OCI-LY1 (cell line): ENCODE data around the gene RGS11.

ENCODE experiments used
- EZH2 ChIP-seq: fragments of 200-600 bp; sonication (generic), shearing (Covaris generic); IDR thresholded peaks from 2 replicates; pipeline ENCODE4 v1.8.0; 2017; ENCODE audit warnings: borderline replicate concordance, mixed run types, mild to moderate bottlenecking, antibody characterized with exemption, low read length, moderate library complexity, mixed read lengths
- TF ChIP-seq, protein P1 (sequence below): fragments of 200-600 bp; sonication (generic), shearing (Covaris generic); IDR thresholded peaks from 2 replicates; pipeline ENCODE4 v1.5.1; 2017; ENCODE audit warnings: mild to moderate bottlenecking, antibody characterized with exemption, low read length, moderate library complexity, mixed read lengths

DNA sequence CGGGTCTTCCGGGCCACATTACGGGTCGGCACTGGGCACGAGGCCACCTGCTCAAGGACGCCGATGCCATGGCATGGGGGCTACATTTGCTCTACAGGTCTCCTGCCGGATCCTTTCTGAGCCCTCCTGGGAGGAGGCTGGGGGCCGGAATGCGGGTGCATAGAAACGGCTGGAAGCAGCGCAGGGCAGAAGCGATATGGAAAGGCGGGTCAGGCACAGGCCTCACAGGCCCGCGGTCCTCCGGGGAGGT is 48.4 kb upstream of the RGS11 start:
- TF ChIP-seq, protein P1, sequence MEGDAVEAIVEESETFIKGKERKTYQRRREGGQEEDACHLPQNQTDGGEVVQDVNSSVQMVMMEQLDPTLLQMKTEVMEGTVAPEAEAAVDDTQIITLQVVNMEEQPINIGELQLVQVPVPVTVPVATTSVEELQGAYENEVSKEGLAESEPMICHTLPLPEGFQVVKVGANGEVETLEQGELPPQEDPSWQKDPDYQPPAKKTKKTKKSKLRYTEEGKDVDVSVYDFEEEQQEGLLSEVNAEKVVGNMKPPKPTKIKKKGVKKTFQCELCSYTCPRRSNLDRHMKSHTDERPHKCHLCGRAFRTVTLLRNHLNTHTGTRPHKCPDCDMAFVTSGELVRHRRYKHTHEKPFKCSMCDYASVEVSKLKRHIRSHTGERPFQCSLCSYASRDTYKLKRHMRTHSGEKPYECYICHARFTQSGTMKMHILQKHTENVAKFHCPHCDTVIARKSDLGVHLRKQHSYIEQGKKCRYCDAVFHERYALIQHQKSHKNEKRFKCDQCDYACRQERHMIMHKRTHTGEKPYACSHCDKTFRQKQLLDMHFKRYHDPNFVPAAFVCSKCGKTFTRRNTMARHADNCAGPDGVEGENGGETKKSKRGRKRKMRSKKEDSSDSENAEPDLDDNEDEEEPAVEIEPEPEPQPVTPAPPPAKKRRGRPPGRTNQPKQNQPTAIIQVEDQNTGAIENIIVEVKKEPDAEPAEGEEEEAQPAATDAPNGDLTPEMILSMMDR = no peak
- TF ChIP-seq EZH2 = no peak
